OCI-LY7 (cell line): ENCODE data around the gene EPS8L3. TPM values are rescaled to one million over a fixed set of nuclear protein-coding genes. Genes with fewer than 3 reads are reported as not detected.

Source experiments
- BruUV-seq: library from RNA; stranded (reverse); fragments of 400-500 nt; replicated peaks from 2 replicates; lab custom pipeline; 2021; lab: Mats Ljungman, UMichigan
- CTCF ChIA-PET: fragments of 300-600 bp; sonication (Branson Sonifier 250); formaldehyde crosslinking; loops from one replicate; lab custom pipeline; 2022; ENCODE audit warnings: antibody characterized with exemption; ENCODE audit not compliant: unreplicated experiment; lab: Charles Lee
- POLR2A ChIA-PET: fragments of 300-600 bp; sonication (Branson Sonifier 250); formaldehyde crosslinking; loops from one replicate; lab custom pipeline; 2022; ENCODE audit warnings: antibody characterized with exemption; lab: Charles Lee
- DNase-seq: peaks from one replicate; pipeline ENCODE4 v3.0.0-alpha.2; 2015; ENCODE audit warnings: low spot score
- H2AFZ ChIP-seq: fragments of 200-600 bp; sonication (generic), shearing (Covaris generic); 2 replicates; pipeline ENCODE4 v1.6.1; 2014; ENCODE audit warnings: mild to moderate bottlenecking, antibody characterized with exemption, low read length, moderate library complexity
- H3K27ac ChIP-seq: fragments of 200-600 bp; sonication (generic); 2 replicates; pipeline ENCODE4 v1.5.1; 2014; ENCODE audit warnings: mixed run types, low read depth, mild to moderate bottlenecking, moderate library complexity, low read length, inconsistent platforms; ENCODE audit not compliant: poor library complexity, severe bottlenecking
- H3K36me3 ChIP-seq: fragments of 200-600 bp; sonication (generic); 2 replicates; pipeline ENCODE4 v1.6.1; 2014; ENCODE audit warnings: mild to moderate bottlenecking, antibody characterized with exemption, low read length, moderate library complexity, mixed read lengths; ENCODE audit not compliant: insufficient read depth
- H3K4me1 ChIP-seq: fragments of 200-600 bp; sonication (generic); 2 replicates; pipeline ENCODE4 v1.5.1; 2014; ENCODE audit warnings: mild to moderate bottlenecking, low read length; ENCODE audit not compliant: insufficient read depth, poor library complexity, severe bottlenecking
- H3K4me2 ChIP-seq: fragments of 200-600 bp; sonication (generic); 2 replicates; pipeline ENCODE4 v1.6.1; 2014; ENCODE audit warnings: mild to moderate bottlenecking, low read length
- H3K4me3 ChIP-seq: fragments of 200-600 bp; sonication (generic); 2 replicates; pipeline ENCODE4 v1.5.1; 2014; ENCODE audit warnings: mild to moderate bottlenecking, low read depth, low read length; ENCODE audit not compliant: poor library complexity, severe bottlenecking
- H3K79me2 ChIP-seq: fragments of 200-600 bp; sonication (generic); 2 replicates; pipeline ENCODE4 v1.6.1; 2016; ENCODE audit warnings: low read depth, mild to moderate bottlenecking, low read length, moderate library complexity, mixed read lengths; ENCODE audit not compliant: insufficient read depth
- H3K9me2 ChIP-seq: fragments of 200-600 bp; sonication (generic); 2 replicates; pipeline ENCODE4 v1.6.1; 2016; ENCODE audit warnings: mild to moderate bottlenecking, low read length, mixed read lengths; ENCODE audit not compliant: insufficient read depth
- H3K9me3 ChIP-seq: fragments of 200-600 bp; sonication (generic); 2 replicates; pipeline ENCODE4 v1.6.1; 2014; ENCODE audit warnings: mild to moderate bottlenecking, mixed run types, low read length, mixed read lengths
- H4K20me1 ChIP-seq: fragments of 200-600 bp; sonication (generic); 2 replicates; pipeline ENCODE4 v1.6.1; 2014; ENCODE audit warnings: mild to moderate bottlenecking, antibody characterized with exemption, low read length, moderate library complexity, mixed read lengths; ENCODE audit not compliant: insufficient read depth
- CTCF ChIP-seq: fragments of 200-600 bp; sonication (generic); conservative IDR thresholded peaks from 2 replicates; pipeline ENCODE4 v1.5.1; 2014; ENCODE audit warnings: mild to moderate bottlenecking, antibody characterized with exemption, low read length, moderate library complexity, mixed read lengths
- EZH2phosphoT487 ChIP-seq: fragments of 200-600 bp; sonication (generic); IDR thresholded peaks from 2 replicates; pipeline ENCODE4 v1.6.1; 2018; ENCODE audit warnings: low read depth, borderline replicate concordance, mild to moderate bottlenecking, mixed run types, antibody characterized with exemption, low read length, moderate library complexity, mixed read lengths
- intact Hi-C: fragments of 100-400 bp; cut with micrococcal nuclease; formaldehyde crosslinking; loops from one replicate; pipeline ENCODE4 v1.10.0; 2022; ENCODE audit not compliant: unreplicated experiment
- total RNA-seq, 2 experiments: library from RNA; depleted of rRNA in 1 of 2; stranded (reverse); fragments of >200 nt in 1 of 2; shearing (Covaris generic) in 1 of 2; gene quantifications; 2 replicates each; pipeline ENCODE4 v1.2.3, GENCODE V29; 2014 to 2022

The EPS8L3 gene
- total RNA-seq, 2 experiments from 2014 or later, result not detected

- no peak overlapping the region for H3K27ac ChIP-seq
- H3K9me2 ChIP-seq, result no peaks in the 10 kb centered on the region
- ChIA-PET POLR2A (no interaction called here), CTCF (no interaction called here)
- H3K4me1 ChIP-seq, result no peaks in the 10 kb centered on the region
- BruUV-seq, result no TSS peak
- no peaks in the 10 kb centered on the region for H3K79me2 ChIP-seq
- H3K36me3 ChIP-seq, result no peaks in the 10 kb centered on the region
- H2AFZ ChIP-seq, result no peak overlapping the region
- DNase-seq, result no peak
- H4K20me1 ChIP-seq, result no peaks in the 10 kb centered on the region
- H3K4me3 ChIP-seq, result no peak overlapping the region
- H3K9me3 ChIP-seq, result no peaks in the 10 kb centered on the region
- intact Hi-C loops, result no loop called here
- no peak for TF ChIP-seq CTCF
- TF ChIP-seq EZH2phosphoT487, result no peak
- H3K4me2 ChIP-seq, result no peak overlapping the region
Observed at GRCh38 chr1:109806733-109807400, 43.1 kb upstream of the EPS8L3 start.

- ChIA-PET CTCF (interaction anchor here (0.8 kb wide), 1 partner anchor 9 kb away, joined by 3 read pairs; no protein-coding TSS in a partner anchor), POLR2A (interaction anchor here (1.3 to 1.5 kb wide), 2 partner anchors 9 to 11 kb away, joined by 3 to 4 read pairs; no protein-coding TSS in a partner anchor)
- H3K9me3 ChIP-seq, result no peaks in the 10 kb centered on the region
- no peak overlapping the region for H3K4me2 ChIP-seq
- H3K79me2 ChIP-seq, result no peaks in the 10 kb centered on the region
- no peaks in the 10 kb centered on the region for H3K36me3 ChIP-seq
- no peak overlapping the region for H2AFZ ChIP-seq
- H4K20me1 ChIP-seq, result no peaks in the 10 kb centered on the region
- intact Hi-C loops, result no loop called here
- no peak overlapping the region for H3K4me3 ChIP-seq
- no peak for TF ChIP-seq CTCF
- no peak for TF ChIP-seq EZH2phosphoT487
- no TSS peak for BruUV-seq
- no peaks in the 10 kb centered on the region for H3K4me1 ChIP-seq
- H3K9me2 ChIP-seq, result no peaks in the 10 kb centered on the region
- H3K27ac ChIP-seq, result no peak overlapping the region
- DNase-seq, result no peak
Observed at GRCh38 chr1:109805486-109806165, 41.9 kb upstream of the EPS8L3 start.

GRCh38 chr1:109804660-109805059 lies 40.9 kb upstream of the EPS8L3 start:
- Histone ChIP-seq H3K9me2 (no peaks in the 10 kb centered on the region), H3K36me3 (no peaks in the 10 kb centered on the region), H3K79me2 (no peaks in the 10 kb centered on the region), H3K4me1 (no peaks in the 10 kb centered on the region), H3K9me3 (no peaks in the 10 kb centered on the region), H3K4me2 (no peak overlapping the region), H3K4me3 (no peak overlapping the region), H2AFZ (no peak overlapping the region), H3K27ac (no peak overlapping the region), H4K20me1 (no peaks in the 10 kb centered on the region)
- CTCF ChIA-PET, result no interaction called here
- DNase-seq, result no peak
- POLR2A ChIA-PET, result interaction anchor here (1.3 to 1.5 kb wide), 2 partner anchors 10 kb away, joined by 3 to 4 read pairs; no protein-coding TSS in a partner anchor
- TF ChIP-seq EZH2phosphoT487 (no peak), CTCF (no peak)
- BruUV-seq, result no TSS peak
- intact Hi-C loops, result no loop called here
